Measurements from ENCODE around the gene KCTD17. TPM values are rescaled to one million over a fixed set of nuclear protein-coding genes. Genes with fewer than 3 reads are reported as not detected.

Gene KCTD17
- total RNA-seq, 1 experiment from 2014 or later: 11.7 TPM

DNA sequence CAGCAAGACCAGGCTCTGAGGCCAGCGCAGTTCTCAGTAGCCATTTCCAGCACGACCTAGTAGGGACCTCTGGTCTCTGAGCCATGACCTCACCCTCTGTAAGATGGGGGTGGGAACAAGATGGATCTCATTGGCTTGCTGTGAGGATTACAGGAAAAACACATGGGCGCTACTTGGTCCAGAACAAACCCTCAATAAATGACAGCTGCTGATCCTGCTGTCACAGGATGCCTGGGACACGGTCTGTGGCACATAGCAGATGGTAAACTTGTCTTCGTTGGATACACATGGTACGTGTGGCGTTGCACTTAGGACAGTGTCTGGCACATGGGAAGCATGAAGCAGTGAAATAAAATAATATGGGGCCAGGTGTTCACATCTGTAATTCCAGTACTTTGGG lies 4.5 kb upstream of the KCTD17 start:
- no peaks in the 10 kb centered on the region for H3K36me3 Mint-ChIP-seq (ENCODE audit: insufficient read depth, unreplicated experiment)
- no peaks in the 10 kb centered on the region for H3K27me3 Mint-ChIP-seq (ENCODE audit: insufficient read depth, unreplicated experiment)
- H3K4me3 Mint-ChIP-seq (ENCODE audit: unreplicated experiment): no peak overlapping the region
- no peaks in the 10 kb centered on the region for H3K9me3 Mint-ChIP-seq (ENCODE audit: unreplicated experiment)
- DNase-seq (ENCODE audit: unreplicated experiment): no peak
- H3K4me1 Mint-ChIP-seq (ENCODE audit: insufficient read depth, unreplicated experiment): no peaks in the 10 kb centered on the region
- TF ChIP-seq, protein P1, sequence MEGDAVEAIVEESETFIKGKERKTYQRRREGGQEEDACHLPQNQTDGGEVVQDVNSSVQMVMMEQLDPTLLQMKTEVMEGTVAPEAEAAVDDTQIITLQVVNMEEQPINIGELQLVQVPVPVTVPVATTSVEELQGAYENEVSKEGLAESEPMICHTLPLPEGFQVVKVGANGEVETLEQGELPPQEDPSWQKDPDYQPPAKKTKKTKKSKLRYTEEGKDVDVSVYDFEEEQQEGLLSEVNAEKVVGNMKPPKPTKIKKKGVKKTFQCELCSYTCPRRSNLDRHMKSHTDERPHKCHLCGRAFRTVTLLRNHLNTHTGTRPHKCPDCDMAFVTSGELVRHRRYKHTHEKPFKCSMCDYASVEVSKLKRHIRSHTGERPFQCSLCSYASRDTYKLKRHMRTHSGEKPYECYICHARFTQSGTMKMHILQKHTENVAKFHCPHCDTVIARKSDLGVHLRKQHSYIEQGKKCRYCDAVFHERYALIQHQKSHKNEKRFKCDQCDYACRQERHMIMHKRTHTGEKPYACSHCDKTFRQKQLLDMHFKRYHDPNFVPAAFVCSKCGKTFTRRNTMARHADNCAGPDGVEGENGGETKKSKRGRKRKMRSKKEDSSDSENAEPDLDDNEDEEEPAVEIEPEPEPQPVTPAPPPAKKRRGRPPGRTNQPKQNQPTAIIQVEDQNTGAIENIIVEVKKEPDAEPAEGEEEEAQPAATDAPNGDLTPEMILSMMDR (IDR thresholded peaks at IDR 0.05; ENCODE audit: unreplicated experiment): no peak
- BruUV-seq (replicated peaks): no TSS peak
- CTCF ChIA-PET: no interaction called here
- H3K27ac Mint-ChIP-seq (ENCODE audit: low read depth, unreplicated experiment): no peak overlapping the region
- intact Hi-C loops (cut with micrococcal nuclease): no loop called here
- POLR2A ChIA-PET: interaction anchor here (0.6 kb wide), 1 partner anchor 365 kb away, joined by 6 read pairs; no protein-coding TSS in a partner anchor

DNA sequence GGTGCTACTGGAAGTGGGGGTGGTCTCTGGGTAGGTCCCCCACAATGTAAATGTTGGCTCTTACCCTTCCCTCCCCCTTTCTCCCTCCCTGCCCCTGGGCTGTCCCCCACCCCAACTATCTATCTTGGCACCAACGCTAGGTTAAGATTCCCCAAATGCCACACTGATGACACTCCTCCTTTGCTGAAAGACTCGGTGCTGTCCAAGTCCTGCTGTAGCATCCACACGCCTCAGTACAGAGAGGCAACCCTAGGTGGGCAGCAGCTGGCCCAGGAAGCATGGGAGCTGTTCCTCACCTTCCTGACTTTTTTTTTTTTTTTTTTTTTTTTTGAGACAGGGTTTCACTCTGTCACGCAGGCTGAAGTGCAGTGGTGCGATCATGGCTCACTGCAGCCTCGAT lies 3.4 kb upstream of the KCTD17 start:
- no peak overlapping the region for H3K4me3 Mint-ChIP-seq (ENCODE audit: unreplicated experiment)
- H3K27ac Mint-ChIP-seq (ENCODE audit: low read depth, unreplicated experiment): no peak overlapping the region
- intact Hi-C loops (cut with micrococcal nuclease): no loop called here
- H3K9me3 Mint-ChIP-seq (ENCODE audit: unreplicated experiment): no peaks in the 10 kb centered on the region
- peaks cover 6% of the 10 kb centered on the region for H3K4me1 Mint-ChIP-seq (ENCODE audit: insufficient read depth, unreplicated experiment)
- POLR2A ChIA-PET: no interaction called here
- CTCF ChIA-PET: interaction anchor here (0.5 kb wide), 1 partner anchor 95 kb away, joined by 5 read pairs; no protein-coding TSS in a partner anchor
- H3K36me3 Mint-ChIP-seq (ENCODE audit: insufficient read depth, unreplicated experiment): peaks cover 7% of the 10 kb centered on the region
- BruUV-seq (replicated peaks): no TSS peak
- no peaks in the 10 kb centered on the region for H3K27me3 Mint-ChIP-seq (ENCODE audit: insufficient read depth, unreplicated experiment)
- DNase-seq (ENCODE audit: unreplicated experiment): no peak
- TF ChIP-seq, protein P1 (IDR thresholded peaks at IDR 0.05; ENCODE audit: unreplicated experiment): no peak

DNA sequence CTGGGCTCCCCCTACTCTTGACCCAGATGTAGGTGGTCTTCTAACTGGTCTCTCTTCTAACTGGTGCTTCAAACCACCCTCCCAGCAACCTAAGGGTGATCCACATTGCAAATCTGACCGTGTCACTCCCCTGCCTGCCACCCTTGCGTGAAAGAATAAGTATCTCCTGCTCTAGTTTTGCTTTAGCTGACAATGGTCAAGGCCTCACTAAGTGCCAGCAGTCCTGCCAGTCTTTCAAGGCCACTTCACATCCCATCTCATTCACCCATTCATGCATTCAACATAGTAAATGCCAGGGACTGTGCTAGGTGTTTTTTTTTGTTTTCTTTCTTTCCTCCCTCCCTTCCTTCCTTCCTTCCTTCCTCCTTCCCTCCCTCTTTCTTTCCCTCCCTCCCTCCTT lies 2.3 kb upstream of the KCTD17 start:
- peaks cover 6% of the 10 kb centered on the region for H3K4me1 Mint-ChIP-seq (ENCODE audit: insufficient read depth, unreplicated experiment)
- DNase-seq (ENCODE audit: unreplicated experiment): no peak
- ChIA-PET POLR2A (no interaction called here), CTCF (no interaction called here)
- BruUV-seq (replicated peaks): no TSS peak
- H3K27me3 Mint-ChIP-seq (ENCODE audit: insufficient read depth, unreplicated experiment): no peaks in the 10 kb centered on the region
- no peaks in the 10 kb centered on the region for H3K9me3 Mint-ChIP-seq (ENCODE audit: unreplicated experiment)
- intact Hi-C loops (cut with micrococcal nuclease): no loop called here
- H3K27ac Mint-ChIP-seq (ENCODE audit: low read depth, unreplicated experiment): no peak overlapping the region
- H3K36me3 Mint-ChIP-seq (ENCODE audit: insufficient read depth, unreplicated experiment): peaks cover 7% of the 10 kb centered on the region
- no peak overlapping the region for H3K4me3 Mint-ChIP-seq (ENCODE audit: unreplicated experiment)
- TF ChIP-seq, protein P1 (IDR thresholded peaks at IDR 0.05; ENCODE audit: unreplicated experiment): no peak

DNA sequence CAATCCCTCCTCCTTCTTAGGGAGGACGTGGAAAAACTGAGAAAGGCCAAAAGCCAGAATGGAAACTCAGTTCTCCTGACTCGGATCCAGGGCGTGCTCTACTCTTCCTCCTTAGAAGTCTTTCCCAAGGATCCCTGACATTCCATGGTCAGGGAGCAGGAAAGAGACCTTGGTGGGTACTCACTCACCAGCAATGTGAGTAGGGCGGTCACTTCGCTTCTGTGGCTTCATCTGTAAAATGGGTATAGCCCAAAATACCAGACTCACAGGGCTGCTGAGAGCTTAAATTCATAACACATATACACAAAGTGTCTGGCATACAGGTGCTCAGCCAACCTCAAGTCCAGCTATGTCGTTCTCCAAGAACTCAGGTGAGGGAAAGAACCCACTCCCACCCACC lies 629 bp upstream of the KCTD17 start:
- H3K27me3 Mint-ChIP-seq (ENCODE audit: insufficient read depth, unreplicated experiment): no peaks in the 10 kb centered on the region
- peak overlapping the region; percentile 66 for H3K4me3 Mint-ChIP-seq (ENCODE audit: unreplicated experiment)
- ChIA-PET POLR2A (interaction anchor here (0.7 to 1.3 kb wide), 2 partner anchors 18 to 146 kb away, joined by 3 read pairs; no protein-coding TSS in a partner anchor), CTCF (no interaction called here)
- H3K27ac Mint-ChIP-seq (ENCODE audit: low read depth, unreplicated experiment): no peak overlapping the region
- TF ChIP-seq, protein P1 (IDR thresholded peaks at IDR 0.05; ENCODE audit: unreplicated experiment): no peak
- no peaks in the 10 kb centered on the region for H3K9me3 Mint-ChIP-seq (ENCODE audit: unreplicated experiment)
- intact Hi-C loops (cut with micrococcal nuclease): no loop called here
- BruUV-seq (replicated peaks): no TSS peak
- peaks cover 7% of the 10 kb centered on the region for H3K36me3 Mint-ChIP-seq (ENCODE audit: insufficient read depth, unreplicated experiment)
- H3K4me1 Mint-ChIP-seq (ENCODE audit: insufficient read depth, unreplicated experiment): peaks cover 6% of the 10 kb centered on the region
- no peak for DNase-seq (ENCODE audit: unreplicated experiment)
